GM12865 (cell line): ENCODE measurements around the gene MAT2A.
A peak's percentile ranks its signal among the peaks of the same experiment; 100 is the strongest.
"Not testable (repeated sequence)": the region's sequence is repeated elsewhere in the genome, so short reads cannot be mapped to it uniquely, and the experiment has no call there.

ENCODE experiments used
- DNase-seq: peaks from one replicate; pipeline ENCODE4 v3.0.0; 2010; ENCODE audit warnings: low read depth
- H3K4me3 ChIP-seq: 2 replicates; pipeline ENCODE4 v1.5.1; 2011; ENCODE audit warnings: mild to moderate bottlenecking, low read depth, low read length, control low read depth
- CTCF ChIP-seq: IDR thresholded peaks from 2 replicates; pipeline ENCODE4 v1.5.1; 2011; ENCODE audit warnings: low read length, control low read depth, low read depth, inconsistent platforms; ENCODE audit not compliant: insufficient read depth; ENCODE audit errors: missing control alignments

Gene MAT2A

GRCh38 chr2:85557130-85557529, 18.2 kb downstream of the MAT2A start:
- no peak for DNase-seq
- no peak overlapping the region for H3K4me3 ChIP-seq
- TF ChIP-seq CTCF, result no peak

GRCh38 chr2:85558160-85558559, 19.2 kb downstream of the MAT2A start:
- H3K4me3 ChIP-seq, result no peak overlapping the region
- TF ChIP-seq CTCF, result no peak
- DNase-seq, result no peak

- not testable (repeated sequence) for DNase-seq
- H3K4me3 ChIP-seq, result peak overlapping the region; percentile 89
Measured at GRCh38 chr2:85560403-85560726, 21.4 kb downstream of the MAT2A start.

GRCh38 chr2:85560812-85561279, 21.9 kb downstream of the MAT2A start:
- peak overlapping the region; percentile 89 for H3K4me3 ChIP-seq
- no peak for TF ChIP-seq CTCF
- no peak for DNase-seq

GRCh38 chr2:85561280-85562212, 22.6 kb downstream of the MAT2A start, which contains the start of gene GGCX:
GGCX (minus strand) TSS chr2:85561493; CDS start chr2:85561428, 65 bp downstream.
- TF ChIP-seq CTCF, result no peak
- peak; percentile 98 for DNase-seq
- peak within 1 kb of the TSS; percentile 89 for H3K4me3 ChIP-seq

GRCh38 chr2:85564144-85564563, 25.2 kb downstream of the MAT2A start:
- no peak overlapping the region for H3K4me3 ChIP-seq
- peak; percentile 31 for DNase-seq
- no peak for TF ChIP-seq CTCF

GRCh38 chr2:85566265-85566664, 27.3 kb downstream of the MAT2A start:
- DNase-seq, result no peak
- no peak for TF ChIP-seq CTCF
- H3K4me3 ChIP-seq, result no peak overlapping the region
